ELR (cell line): Measurements from ENCODE around the gene CAP1.

Source experiments
- DNase-seq: peaks from one replicate; pipeline ENCODE4 v3.0.0-alpha.2; 2015; ENCODE audit warnings: low read depth

The CAP1 gene

GRCh38 chr1:40096646-40096976 lies 56.1 kb downstream of the CAP1 start:
- DNase-seq, result no peak

- DNase-seq, result peak; percentile 81
Measured at GRCh38 chr1:40096977-40097782, 56.7 kb downstream of the CAP1 start, which contains the start of gene PPT1. Gene PPT1, minus strand, starts transcription at chr1:40097252. Its CDS starts 14 bp downstream, at chr1:40097238.

- DNase-seq, result no peak
Measured at GRCh38 chr1:40102038-40102437, 61.5 kb downstream of the CAP1 start.

GRCh38 chr1:40102896-40103295 lies 62.4 kb downstream of the CAP1 start:
- DNase-seq, result no peak

- DNase-seq, result no peak
Measured at GRCh38 chr1:40105028-40105427, 64.5 kb downstream of the CAP1 start.

- DNase-seq, result no peak
Measured at GRCh38 chr1:40107290-40107959, 66.9 kb downstream of the CAP1 start.

GRCh38 chr1:40110389-40110788 lies 69.9 kb downstream of the CAP1 start:
- no peak for DNase-seq

- no peak for DNase-seq
Measured at GRCh38 chr1:40114400-40114799, 73.9 kb downstream of the CAP1 start.

GRCh38 chr1:40120128-40120527 lies 79.6 kb downstream of the CAP1 start:
- no peak for DNase-seq
